ENCODE measurements around the gene SF1.

DNA sequence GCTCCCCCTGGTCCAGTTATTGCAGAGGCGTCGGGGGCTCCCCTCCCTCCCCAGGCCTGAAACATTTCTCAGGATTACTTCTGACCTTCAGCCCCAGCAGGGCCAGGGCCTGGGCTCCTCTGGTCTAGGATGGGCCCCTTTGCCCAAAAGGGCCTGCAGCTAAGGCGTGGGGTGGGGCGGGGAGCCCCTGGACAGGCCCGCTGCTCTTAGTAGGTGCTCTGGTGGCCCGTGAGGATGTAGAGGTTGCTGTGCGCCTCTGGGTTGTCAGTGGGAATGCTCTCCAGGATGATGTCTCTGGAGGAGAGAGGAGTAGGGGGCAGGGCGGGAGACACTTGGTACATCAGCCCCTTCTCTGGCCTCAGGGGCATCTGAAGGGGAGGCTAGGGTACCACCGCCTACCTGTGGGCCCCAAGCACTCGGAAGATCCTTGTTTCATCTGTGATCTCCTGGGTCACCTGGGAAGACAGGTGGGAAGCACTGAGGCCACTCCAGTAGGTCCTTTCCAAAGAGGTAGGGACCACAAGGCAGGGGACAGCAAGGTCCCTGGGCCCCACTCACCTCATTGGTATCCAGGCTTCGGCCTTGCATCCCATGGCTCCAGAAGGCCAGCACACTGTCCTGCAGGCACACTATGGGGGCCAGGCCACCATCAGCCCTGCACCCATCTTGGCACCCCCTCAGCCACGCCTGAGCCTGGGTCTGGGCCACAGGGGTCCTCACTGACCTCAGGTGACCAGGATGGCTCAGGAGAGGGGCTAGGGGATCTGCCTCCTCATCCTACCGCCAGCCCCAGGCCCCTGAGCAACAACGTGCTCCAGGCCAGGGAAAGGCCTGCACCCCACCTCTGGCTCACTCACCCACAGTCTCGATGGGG lies 11.2 kb upstream of the SF1 start:
- TF ChIP-seq ESRRB (CRISPR knock-in tag; IDR thresholded peaks at IDR 0.05; ENCODE audit: borderline replicate concordance): no peak
- TF ChIP-seq FOS (IDR thresholded peaks at IDR 0.05; ENCODE audit: extremely low read depth, insufficient read length): no peak
- TF ChIP-seq MAFK (IDR thresholded peaks at IDR 0.05; ENCODE audit: low read length): no peak
- TF ChIP-seq RBM39 (optimal IDR thresholded peaks at IDR 0.05; ENCODE audit: low read depth, low read length): no peak
- TF ChIP-seq OTX1 (CRISPR knock-in tag; IDR thresholded peaks at IDR 0.05): no peak
- no peak for TF ChIP-seq NR3C1 (CRISPR knock-in tag; IDR thresholded peaks at IDR 0.05)
- no peak for TF ChIP-seq RAD21 (CRISPR knock-in tag; conservative IDR thresholded peaks at IDR 0.05 in 1 of 2, IDR thresholded peaks at IDR 0.05 in 1 of 2)
- no peak for TF ChIP-seq CBFA2T2 (conservative IDR thresholded peaks at IDR 0.05)
- no peak for TF ChIP-seq CCAR2 (IDR thresholded peaks at IDR 0.05; ENCODE audit: low read depth, low read length)
- no peak for TF ChIP-seq KAT2B (IDR thresholded peaks at IDR 0.05; ENCODE audit: low read depth, low read length)
- TF ChIP-seq, protein P1, sequence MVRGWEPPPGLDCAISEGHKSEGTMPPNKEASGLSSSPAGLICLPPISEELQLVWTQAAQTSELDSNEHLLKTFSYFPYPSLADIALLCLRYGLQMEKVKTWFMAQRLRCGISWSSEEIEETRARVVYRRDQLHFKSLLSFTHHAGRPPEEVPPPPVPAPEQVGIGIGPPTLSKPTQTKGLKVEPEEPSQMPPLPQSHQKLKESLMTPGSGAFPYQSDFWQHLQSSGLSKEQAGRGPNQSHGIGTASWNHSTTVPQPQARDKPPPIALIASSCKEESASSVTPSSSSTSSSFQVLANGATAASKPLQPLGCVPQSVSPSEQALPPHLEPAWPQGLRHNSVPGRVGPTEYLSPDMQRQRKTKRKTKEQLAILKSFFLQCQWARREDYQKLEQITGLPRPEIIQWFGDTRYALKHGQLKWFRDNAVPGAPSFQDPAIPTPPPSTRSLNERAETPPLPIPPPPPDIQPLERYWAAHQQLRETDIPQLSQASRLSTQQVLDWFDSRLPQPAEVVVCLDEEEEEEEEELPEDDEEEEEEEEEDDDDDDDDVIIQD (CRISPR knock-in tag; IDR thresholded peaks at IDR 0.05): no peak
- no peak for TF ChIP-seq ZNF384 (IDR thresholded peaks at IDR 0.05; ENCODE audit: low read depth, low read length)

Measured in K562 (cell line).